GM12878 (cell line): Measurements from ENCODE around the gene MYD88. TPM values are rescaled to one million over a fixed set of nuclear protein-coding genes. Genes with fewer than 3 reads are reported as not detected.

Source experiments
- ATAC-seq: fragments of 200-7000 bp; cut with Tn5 transposase; 3 replicates; pipeline ENCODE4 v1.9.1; 2020; ENCODE audit warnings: mild to moderate bottlenecking, moderate library complexity
- BruUV-seq: library from RNA; stranded (reverse); fragments of 400-500 nt; replicated peaks from 2 replicates; lab custom pipeline; 2021; lab: Mats Ljungman, UMichigan
- CTCF ChIA-PET: fragments of 300-600 bp; sonication (Branson Sonifier 250); formaldehyde crosslinking; extraction: SDS; loops from one replicate; lab custom pipeline; 2021; ENCODE audit warnings: inconsistent platforms; lab: Yijun Ruan, JAX
- POLR2A ChIA-PET: fragments of 350-600 bp; formaldehyde crosslinking; extraction: SDS; loops from one replicate; lab custom pipeline; 2021; ENCODE audit warnings: inconsistent platforms; lab: Charles Lee
- RAD21 ChIA-PET: fragments of 300-600 bp; sonication (Branson Sonifier 250); formaldehyde crosslinking; loops from one replicate; lab custom pipeline; 2023; ENCODE audit warnings: antibody characterized with exemption; ENCODE audit not compliant: unreplicated experiment; lab: Charles Lee
- SMC1A ChIA-PET: fragments of 300-600 bp; sonication (Branson Sonifier 250); formaldehyde crosslinking; loops from one replicate; lab custom pipeline; 2023; ENCODE audit not compliant: unreplicated experiment, uncharacterized antibody; lab: Charles Lee
- DNase-seq: peaks from one replicate; pipeline ENCODE4 v3.0.0-alpha.2; 2011; ENCODE audit warnings: low read depth, low spot score
- FAIRE-seq: peaks from 3 replicates; lab custom pipeline; 2011; peaks lifted over from hg19 to GRCh38; lab: Jason Lieb, UNC
- H2AFZ ChIP-seq: 2 replicates; pipeline ENCODE4 v1.6.0; 2011; ENCODE audit warnings: low read depth, low read length, control low read depth; ENCODE audit not compliant: control insufficient read depth
- H3K27ac ChIP-seq: 2 replicates; pipeline ENCODE4 v1.5.1; 2011; ENCODE audit warnings: control low read depth; ENCODE audit not compliant: control insufficient read depth, insufficient read depth
- H3K27me3 ChIP-seq, 2 experiments: replicated peaks in 1 of 2; 2 replicates each; pipeline versions ENCODE4 v1.6.0 to v1.6.1; 2011; ENCODE audit warnings: low read length in 1 of 2; ENCODE audit not compliant: control insufficient read depth in 2 of 2, insufficient read depth in 2 of 2
- H3K36me3 ChIP-seq, 2 experiments: 2 replicates each; pipeline ENCODE4 v1.5.1; 2011; ENCODE audit warnings: low read length in 1 of 2; ENCODE audit not compliant: control insufficient read depth in 2 of 2, insufficient read depth in 2 of 2
- H3K4me1 ChIP-seq: 2 replicates; pipeline ENCODE4 v1.6.1; 2011; ENCODE audit warnings: mild to moderate bottlenecking, low read length, moderate library complexity, mixed read lengths; ENCODE audit not compliant: control insufficient read depth, insufficient read depth
- H3K4me2 ChIP-seq: 2 replicates; pipeline ENCODE4 v1.6.0; 2011; ENCODE audit warnings: control low read depth; ENCODE audit not compliant: control insufficient read depth, insufficient read depth
- H3K4me3 ChIP-seq: fragments of 200-600 bp; sonication (generic); 2 replicates; pipeline ENCODE4 v1.5.1; 2016
- H3K79me2 ChIP-seq: 2 replicates; pipeline ENCODE4 v1.6.0; 2011; ENCODE audit warnings: low read length; ENCODE audit not compliant: control insufficient read depth, insufficient read depth
- H3K9ac ChIP-seq: 2 replicates; pipeline ENCODE4 v1.8.0; 2011; ENCODE audit warnings: low read length, control low read depth, mixed read lengths; ENCODE audit not compliant: control insufficient read depth, insufficient read depth
- H3K9me3 ChIP-seq: replicated peaks from 3 replicates; pipeline ENCODE4 v1.5.1; 2011; ENCODE audit warnings: mild to moderate bottlenecking, low read length; ENCODE audit not compliant: control insufficient read depth, insufficient read depth
- H4K20me1 ChIP-seq: 2 replicates; pipeline ENCODE4 v1.6.0; 2011; ENCODE audit not compliant: control insufficient read depth, insufficient read depth
- MEF2B ChIP-seq: fragments of 450-650 bp; IDR thresholded peaks from 2 replicates; pipeline ENCODE4 v1.6.1; 2018; ENCODE audit warnings: mild to moderate bottlenecking, moderate library complexity; ENCODE audit not compliant: partially characterized antibody, poor library complexity, severe bottlenecking
- NFIC ChIP-seq: IDR thresholded peaks from 2 replicates; pipeline ENCODE4 v1.6.1; 2012; ENCODE audit warnings: low read depth, mild to moderate bottlenecking, inconsistent platforms, low read length, moderate library complexity
- WGBS: methylation state at CpG from one replicate; pipeline ENCODE4 v1.1.6; 2016; ENCODE audit warnings: low lambda C conversion rate; ENCODE audit not compliant: insufficient replicate concordance, insufficient coverage; ENCODE audit errors: missing lambda C conversion rate; 5-methylcytosine and 5-hydroxymethylcytosine counted together
- in situ Hi-C: fragments of 300-500 bp; cut with MboI; formaldehyde crosslinking; loops from 9 replicates; pipeline ENCODE4 v1.14.3; 2018; ENCODE audit warnings: mixed read lengths
- intact Hi-C: fragments of 100-400 bp; cut with micrococcal nuclease; formaldehyde crosslinking; loops from one replicate; pipeline ENCODE4 v1.14.2; 2022; ENCODE audit not compliant: unreplicated experiment
- polyA plus RNA-seq, 11 experiments: library from polyadenylated mRNA; depleted of rRNA in 4 of 11; unstranded in 6 of 11; stranded (reverse) in 5 of 11; fragments of >200 nt; fragmentation: Nextera tagmentation in 4 of 11; fragmentation: Illumina TruSeq in 1 of 11; extraction: Ambion mirVana in 4 of 11; extraction: Trizol in 1 of 11; gene quantifications; 1 replicate in 1 of 11; 2 replicates in 10 of 11; pipeline versions ENCODE4 v1.2.1 to v1.2.3, GENCODE V29; 2011 to 2016; ENCODE audit warnings: inconsistent platforms in 2 of 11, missing spikeins in 2 of 11, low read depth in 1 of 11
- total RNA-seq, 4 experiments: library from RNA; depleted of rRNA in 3 of 4; stranded (reverse); fragments of >200 nt in 3 of 4; fragmentation: Illumina TruSeq in 1 of 4; extraction: Trizol in 1 of 4; gene quantifications; 2 replicates each; pipeline versions ENCODE4 v1.2.1 to v1.2.3, GENCODE V29; 2013 to 2021
- TF ChIP-seq, protein P1 (sequence below), 3 experiments: IDR thresholded peaks in 2 of 3; conservative IDR thresholded peaks in 1 of 3; 2 replicates each; pipeline ENCODE4 v1.5.1; 2011; ENCODE audit warnings: low read depth in 3 of 3, low read length in 3 of 3, mild to moderate bottlenecking in 3 of 3, control low read depth in 2 of 3, moderate library complexity in 2 of 3, inconsistent platforms in 1 of 3, mixed read lengths in 1 of 3; ENCODE audit not compliant: control insufficient read depth in 2 of 3, insufficient read depth in 1 of 3; ENCODE audit errors: extremely low read depth in 1 of 3
- TF ChIP-seq, protein P2 (sequence below): fragments of 450-650 bp; IDR thresholded peaks from 2 replicates; pipeline ENCODE4 v1.6.1; 2016; ENCODE audit warnings: mild to moderate bottlenecking

Gene MYD88
- total and polyA plus RNA-seq, 10 of the 15 experiments (the other 5 are each of a cell fraction or from before 2014, with no cell fraction given) = 5.5 to 84.8 (median 67.5) TPM

DNA sequence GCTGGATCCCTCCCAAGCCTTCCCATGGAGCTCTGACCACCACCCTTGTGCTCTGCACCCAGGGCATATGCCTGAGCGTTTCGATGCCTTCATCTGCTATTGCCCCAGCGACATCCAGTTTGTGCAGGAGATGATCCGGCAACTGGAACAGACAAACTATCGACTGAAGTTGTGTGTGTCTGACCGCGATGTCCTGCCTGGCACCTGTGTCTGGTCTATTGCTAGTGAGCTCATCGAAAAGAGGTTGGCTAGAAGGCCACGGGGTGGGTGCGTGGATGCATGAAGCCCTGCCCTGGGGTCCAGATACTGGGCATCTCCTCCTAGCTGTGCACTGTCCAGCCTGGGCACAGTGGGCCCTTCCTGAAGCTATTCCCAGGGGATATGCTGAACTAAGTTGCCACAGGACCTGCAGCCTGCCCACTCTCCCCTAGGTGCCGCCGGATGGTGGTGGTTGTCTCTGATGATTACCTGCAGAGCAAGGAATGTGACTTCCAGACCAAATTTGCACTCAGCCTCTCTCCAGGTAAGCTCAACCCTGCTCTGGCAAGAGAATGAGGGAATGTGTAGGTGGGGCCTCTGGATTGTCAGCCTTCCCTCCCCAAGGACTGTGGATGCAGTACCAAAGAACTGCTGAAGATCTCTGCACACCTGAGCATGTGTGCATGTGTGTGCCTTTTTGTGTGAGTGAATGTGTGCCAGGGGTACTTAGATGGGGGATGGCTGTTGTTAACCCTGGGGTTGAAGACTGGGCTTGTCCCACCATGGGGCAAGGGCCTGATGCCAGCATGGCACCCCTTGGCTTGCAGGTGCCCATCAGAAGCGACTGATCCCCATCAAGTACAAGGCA is 2.1 kb downstream of the MYD88 start:
- Histone ChIP-seq H3K9me3 (no peaks in the 10 kb centered on the region; the same call in 1 of the 3 replicates), H3K4me2 (peak overlapping the region; percentile 99), H4K20me1 (no peaks in the 10 kb centered on the region), H3K9ac (peak overlapping the region; percentile 10; the same call in 1 of the 2 replicates), H2AFZ (no peak overlapping the region), H3K27ac (no peak overlapping the region), H3K4me3 (peak overlapping the region; percentile 98; the same call in 1 of the 2 replicates), H3K27me3 (no peaks in the 10 kb centered on the region), H3K36me3 (peaks cover 0 to 15% of the 10 kb centered on the region in 2 experiments; a peak in 1 of 4 replicates), H3K79me2 (peaks cover 57% of the 10 kb centered on the region), H3K4me1 (peaks cover 34% of the 10 kb centered on the region)
- intact Hi-C loops = no loop called here
- ChIA-PET POLR2A (interaction anchor here (0.5 to 8.8 kb wide), 6 partner anchors 14 to 127 kb away, joined by 3 to 146 read pairs (median 12); partner anchors contain the start of gene OXSR1), SMC1A (interaction anchor here (1.1 to 8.2 kb wide), 7 partner anchors 14 to 93 kb away, joined by 3 to 92 read pairs (median 5); partner anchors contain the start of gene OXSR1), CTCF (interaction anchor here (0.6 to 8.2 kb wide), 8 partner anchors 10 to 206 kb away, joined by 3 to 74 read pairs (median 6); partner anchors contain the start of genes OXSR1 and XYLB), RAD21 (interaction anchor here (1.0 to 5.0 kb wide), 4 partner anchors 24 to 141 kb away, joined by 3 to 62 read pairs (median 4); partner anchors contain the start of genes DLEC1, OXSR1 and SLC22A14)
- no TSS peak for BruUV-seq
- TF ChIP-seq, protein P1, sequence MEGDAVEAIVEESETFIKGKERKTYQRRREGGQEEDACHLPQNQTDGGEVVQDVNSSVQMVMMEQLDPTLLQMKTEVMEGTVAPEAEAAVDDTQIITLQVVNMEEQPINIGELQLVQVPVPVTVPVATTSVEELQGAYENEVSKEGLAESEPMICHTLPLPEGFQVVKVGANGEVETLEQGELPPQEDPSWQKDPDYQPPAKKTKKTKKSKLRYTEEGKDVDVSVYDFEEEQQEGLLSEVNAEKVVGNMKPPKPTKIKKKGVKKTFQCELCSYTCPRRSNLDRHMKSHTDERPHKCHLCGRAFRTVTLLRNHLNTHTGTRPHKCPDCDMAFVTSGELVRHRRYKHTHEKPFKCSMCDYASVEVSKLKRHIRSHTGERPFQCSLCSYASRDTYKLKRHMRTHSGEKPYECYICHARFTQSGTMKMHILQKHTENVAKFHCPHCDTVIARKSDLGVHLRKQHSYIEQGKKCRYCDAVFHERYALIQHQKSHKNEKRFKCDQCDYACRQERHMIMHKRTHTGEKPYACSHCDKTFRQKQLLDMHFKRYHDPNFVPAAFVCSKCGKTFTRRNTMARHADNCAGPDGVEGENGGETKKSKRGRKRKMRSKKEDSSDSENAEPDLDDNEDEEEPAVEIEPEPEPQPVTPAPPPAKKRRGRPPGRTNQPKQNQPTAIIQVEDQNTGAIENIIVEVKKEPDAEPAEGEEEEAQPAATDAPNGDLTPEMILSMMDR (IDR thresholded peaks at IDR 0.05 in 2 of 3, conservative IDR thresholded peaks at IDR 0.05 in 1 of 3; ENCODE audit: control insufficient read depth in 2 of 3, extremely low read depth in 1 of 3, insufficient read depth in 1 of 3, low read depth in 3 of 3, low read length in 3 of 3) = peak in 1 of 3 experiments; percentile 12; a peak in 1 of 6 replicates
- TF ChIP-seq NFIC (no peak), MEF2B (peak; percentile 41)
- TF ChIP-seq, protein P2, sequence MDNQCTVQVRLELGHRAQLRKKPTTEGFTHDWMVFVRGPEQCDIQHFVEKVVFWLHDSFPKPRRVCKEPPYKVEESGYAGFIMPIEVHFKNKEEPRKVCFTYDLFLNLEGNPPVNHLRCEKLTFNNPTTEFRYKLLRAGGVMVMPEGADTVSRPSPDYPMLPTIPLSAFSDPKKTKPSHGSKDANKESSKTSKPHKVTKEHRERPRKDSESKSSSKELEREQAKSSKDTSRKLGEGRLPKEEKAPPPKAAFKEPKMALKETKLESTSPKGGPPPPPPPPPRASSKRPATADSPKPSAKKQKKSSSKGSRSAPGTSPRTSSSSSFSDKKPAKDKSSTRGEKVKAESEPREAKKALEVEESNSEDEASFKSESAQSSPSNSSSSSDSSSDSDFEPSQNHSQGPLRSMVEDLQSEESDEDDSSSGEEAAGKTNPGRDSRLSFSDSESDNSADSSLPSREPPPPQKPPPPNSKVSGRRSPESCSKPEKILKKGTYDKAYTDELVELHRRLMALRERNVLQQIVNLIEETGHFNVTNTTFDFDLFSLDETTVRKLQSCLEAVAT = peak; percentile 36; the same call in 1 of the 2 replicates
- WGBS = 99% methylated on average over 13 of the region's 13 CpGs
- ATAC-seq (no peak), FAIRE-seq (no peak), DNase-seq (no peak)
- in situ Hi-C loops = no loop called here
